DND-41 (cell line): ENCODE results near the gene SCT.
A peak's percentile ranks its signal among the peaks of the same experiment; 100 is the strongest.

Experiments used
- ATAC-seq: fragments of 200-7000 bp; cut with Tn5 transposase; 3 replicates; pipeline ENCODE4 v1.9.1; 2021; ENCODE audit warnings: low read depth; ENCODE audit not compliant: insufficient read depth
- DNase-seq: peaks from one replicate; pipeline ENCODE4 v3.0.0-alpha.2; 2020
- H2AFZ ChIP-seq: 2 replicates; pipeline ENCODE4 v1.6.0; 2012; ENCODE audit warnings: low read depth, low read length
- H3K27ac ChIP-seq: 2 replicates; pipeline ENCODE4 v1.5.1; 2012; ENCODE audit warnings: low read length, inconsistent platforms
- H3K27me3 ChIP-seq: fragments of 200-600 bp; sonication (generic); 2 replicates; pipeline ENCODE4 v1.6.0; 2012; ENCODE audit warnings: low read length, mild to moderate bottlenecking, inconsistent platforms; ENCODE audit not compliant: insufficient read depth, poor library complexity
- H3K36me3 ChIP-seq: 2 replicates; pipeline ENCODE4 v1.5.1; 2012; ENCODE audit warnings: low read length, inconsistent platforms; ENCODE audit not compliant: insufficient read depth
- H3K4me1 ChIP-seq: 2 replicates; pipeline ENCODE4 v1.5.1; 2012; ENCODE audit warnings: mild to moderate bottlenecking, low read length; ENCODE audit not compliant: insufficient read depth
- H3K4me2 ChIP-seq: 2 replicates; pipeline ENCODE4 v1.6.0; 2012; ENCODE audit warnings: mild to moderate bottlenecking, moderate library complexity, low read length, inconsistent platforms; ENCODE audit not compliant: insufficient read depth
- H3K4me3 ChIP-seq, 2 experiments: fragments of 200-600 bp in 1 of 2; shearing (Covaris generic) in 1 of 2; 2 replicates each; pipeline ENCODE4 v1.5.1; 2012 to 2016; ENCODE audit warnings: inconsistent platforms in 2 of 2, low read length in 2 of 2, mild to moderate bottlenecking in 2 of 2, low read depth in 1 of 2, moderate library complexity in 1 of 2
- H3K79me2 ChIP-seq: 2 replicates; pipeline ENCODE4 v1.6.0; 2012; ENCODE audit warnings: low read length, inconsistent platforms; ENCODE audit not compliant: insufficient read depth
- H3K9ac ChIP-seq: 2 replicates; pipeline ENCODE4 v1.6.0; 2012; ENCODE audit warnings: low read depth, mild to moderate bottlenecking, inconsistent platforms, low read length, moderate library complexity
- H3K9me3 ChIP-seq: 2 replicates; pipeline ENCODE4 v1.5.1; 2012; ENCODE audit warnings: low read length, moderate library complexity, mild to moderate bottlenecking, inconsistent platforms; ENCODE audit not compliant: insufficient read depth, severe bottlenecking
- H4K20me1 ChIP-seq: 2 replicates; pipeline ENCODE4 v1.6.0; 2012; ENCODE audit warnings: low read length; ENCODE audit not compliant: insufficient read depth
- CTCF ChIP-seq: IDR thresholded peaks from 2 replicates; pipeline ENCODE4 v1.5.1; 2012; ENCODE audit warnings: borderline replicate concordance, low read length, moderate library complexity, mild to moderate bottlenecking; ENCODE audit not compliant: poor library complexity, severe bottlenecking; ENCODE audit errors: extremely low read depth
- EZH2 ChIP-seq: IDR thresholded peaks from 3 replicates; pipeline ENCODE4 v1.6.1; 2012; ENCODE audit warnings: borderline replicate concordance, low read depth, mild to moderate bottlenecking, moderate library complexity, low read length, inconsistent platforms; ENCODE audit not compliant: severe bottlenecking

SCT gene

GRCh38 chr11:612961-613300, 14.1 kb downstream of the SCT start:
- peaks cover 17% of the 10 kb centered on the region for H3K79me2 ChIP-seq
- H3K4me1 ChIP-seq, result peaks cover 35% of the 10 kb centered on the region
- H3K9ac ChIP-seq, result no peak overlapping the region
- H3K27ac ChIP-seq, result no peak overlapping the region
- no peak overlapping the region for H3K4me2 ChIP-seq
- TF ChIP-seq CTCF (no peak), EZH2 (no peak)
- peaks cover 67% of the 10 kb centered on the region for H3K36me3 ChIP-seq
- ATAC-seq, result no peak
- DNase-seq, result no peak
- no peaks in the 10 kb centered on the region for H3K27me3 ChIP-seq
- no peak overlapping the region for H3K4me3 ChIP-seq
- H3K9me3 ChIP-seq, result no peaks in the 10 kb centered on the region
- H4K20me1 ChIP-seq, result peaks cover 64% of the 10 kb centered on the region
- no peak overlapping the region for H2AFZ ChIP-seq

GRCh38 chr11:612201-612960, 14.6 kb downstream of the SCT start:
- Histone ChIP-seq H3K27ac (no peak overlapping the region), H3K36me3 (peaks cover 69% of the 10 kb centered on the region), H3K9me3 (no peaks in the 10 kb centered on the region), H3K4me3 (no peak overlapping the region), H3K79me2 (peaks cover 17% of the 10 kb centered on the region), H3K27me3 (no peaks in the 10 kb centered on the region), H3K9ac (no peak overlapping the region), H3K4me1 (peaks cover 35% of the 10 kb centered on the region), H4K20me1 (peaks cover 64% of the 10 kb centered on the region), H3K4me2 (no peak overlapping the region), H2AFZ (no peak overlapping the region)
- DNase-seq, result peak; percentile 35
- TF ChIP-seq EZH2 (no peak), CTCF (peak; percentile 51)
- no peak for ATAC-seq

- H2AFZ ChIP-seq, result no peak overlapping the region
- H3K4me3 ChIP-seq, result no peak overlapping the region
- H4K20me1 ChIP-seq, result peaks cover 69% of the 10 kb centered on the region
- no peak for ATAC-seq
- DNase-seq, result no peak
- no peak overlapping the region for H3K27ac ChIP-seq
- H3K9ac ChIP-seq, result no peak overlapping the region
- H3K36me3 ChIP-seq, result peaks cover 80% of the 10 kb centered on the region
- H3K79me2 ChIP-seq, result peaks cover 12% of the 10 kb centered on the region
- TF ChIP-seq EZH2 (no peak), CTCF (no peak)
- H3K4me1 ChIP-seq, result peaks cover 29% of the 10 kb centered on the region
- H3K9me3 ChIP-seq, result no peaks in the 10 kb centered on the region
- H3K4me2 ChIP-seq, result no peak overlapping the region
- no peaks in the 10 kb centered on the region for H3K27me3 ChIP-seq
These were observed 15.7 kb downstream of the SCT start for GRCh38 chr11:611001-611996.
